ENCODE data around the gene DSC2. TPM values are rescaled to one million over a fixed set of nuclear protein-coding genes. Genes with fewer than 3 reads are reported as not detected.
"Not testable (repeated sequence)": the region's sequence is repeated elsewhere in the genome, so short reads cannot be mapped to it uniquely, and the experiment has no call there.

DSC2 gene
- total and polyA plus RNA-seq, 2 donors = 11.1 to 16.3 TPM

DNA sequence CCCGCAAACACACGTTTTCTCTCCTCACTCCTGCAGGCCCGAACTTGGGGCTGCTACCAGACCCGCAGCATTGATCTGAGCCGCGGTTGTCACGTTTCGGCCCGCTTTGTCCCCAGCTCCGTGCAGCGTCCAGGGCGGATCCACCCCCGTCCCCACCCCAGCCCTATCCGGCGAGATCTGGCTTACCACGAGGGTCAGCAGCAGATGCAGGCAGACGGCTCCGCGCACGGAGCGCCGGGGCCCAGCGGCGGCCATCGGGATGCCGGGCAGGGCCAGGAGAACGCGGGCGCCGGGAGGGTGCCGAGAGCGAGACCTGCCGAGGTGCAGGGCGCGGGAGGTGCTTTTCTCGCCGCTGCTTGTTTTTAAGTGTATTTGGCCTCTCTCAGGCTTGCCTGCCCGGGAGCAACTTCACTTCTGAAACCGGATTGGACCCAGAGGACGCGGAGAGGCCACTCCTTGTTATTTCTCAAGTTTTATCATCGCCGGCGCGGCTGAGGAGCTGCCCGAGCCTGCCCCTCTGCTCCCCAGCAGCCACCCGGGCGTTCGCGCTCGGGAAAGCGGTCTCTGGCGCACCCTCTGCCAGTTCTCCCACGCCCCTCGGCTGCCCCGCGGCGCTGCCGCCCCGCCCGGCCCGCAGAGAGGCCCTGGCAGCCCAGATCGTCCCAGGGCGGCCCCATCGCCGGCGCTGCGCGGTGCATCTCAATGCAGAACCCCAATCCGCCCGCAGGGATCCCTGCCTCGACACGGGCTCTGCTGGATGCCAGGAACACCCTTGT is 59.6 kb downstream of the DSC2 start, which contains the start of gene DSC3:
Gene DSC3 (minus strand): TSS at position 337 of the 776 bp plus-strand sequence. CDS start 82 bp downstream, at position 255.
- Histone ChIP-seq H3K27ac (ENCODE audit: low read depth in 1 of 2, low read length in 1 of 2) (peak within 1 kb of the TSS; percentile 55 to 82), H3K9me3 (ENCODE audit: control insufficient read depth in 2 of 2, insufficient read depth in 1 of 2, low read length in 1 of 2) (peaks cover 0 to 6% of the 10 kb centered on the region in 2 donors), H3K4me3 (ENCODE audit: low read length in 2 of 2) (peak within 1 kb of the TSS; percentile 29 to 33), H3K4me1 (ENCODE audit: control insufficient read depth in 2 of 2, insufficient read depth in 2 of 2, low read length in 2 of 2) (no peaks in the 10 kb centered on the region), H3K36me3 (ENCODE audit: control insufficient read depth in 2 of 2, insufficient read depth in 2 of 2, low read length in 1 of 2) (no peaks in the 10 kb centered on the region), H3K27me3 (ENCODE audit: control insufficient read depth in 2 of 2, insufficient read depth in 1 of 2, low read length in 1 of 2) (peaks cover 38 to 54% of the 10 kb centered on the region in 2 donors)
- 4% methylated on average over 73 of the region's 73 CpGs for WGBS
- DNase-seq (ENCODE audit: low read depth in 6 of 9, low spot score in 9 of 9) = no peak

DNA sequence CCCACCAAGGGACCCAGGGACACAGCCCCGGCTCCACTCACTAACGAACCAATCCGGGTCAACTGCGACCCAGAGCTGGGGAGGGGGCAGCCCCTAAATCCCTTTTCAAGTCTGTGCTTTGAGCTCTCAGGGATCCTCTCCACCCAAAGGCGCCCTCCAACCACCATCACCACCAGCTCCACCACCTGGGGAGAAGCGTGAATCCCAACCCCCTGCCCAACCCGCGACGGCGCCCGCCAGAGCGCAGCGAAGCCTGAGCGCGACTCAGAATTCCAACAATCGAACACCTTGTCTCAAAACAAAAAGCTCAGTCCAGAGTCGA is 60.2 kb downstream of the DSC2 start:
- peak overlapping the region; percentile 29 to 33 for H3K4me3 ChIP-seq (ENCODE audit: low read length in 2 of 2)
- no peaks in the 10 kb centered on the region for H3K36me3 ChIP-seq (ENCODE audit: control insufficient read depth in 2 of 2, insufficient read depth in 2 of 2, low read length in 1 of 2)
- WGBS = 6% methylated on average over 17 of the region's 17 CpGs
- H3K27me3 ChIP-seq (ENCODE audit: control insufficient read depth in 2 of 2, insufficient read depth in 1 of 2, low read length in 1 of 2) = peaks cover 38 to 54% of the 10 kb centered on the region in 2 donors
- DNase-seq (ENCODE audit: low read depth in 6 of 9, low spot score in 9 of 9) = no peak
- peak overlapping the region; percentile 55 to 82 for H3K27ac ChIP-seq (ENCODE audit: low read depth in 1 of 2, low read length in 1 of 2)
- H3K9me3 ChIP-seq (ENCODE audit: control insufficient read depth in 2 of 2, insufficient read depth in 1 of 2, low read length in 1 of 2) = peaks cover 0 to 6% of the 10 kb centered on the region in 2 donors
- H3K4me1 ChIP-seq (ENCODE audit: control insufficient read depth in 2 of 2, insufficient read depth in 2 of 2, low read length in 2 of 2) = no peaks in the 10 kb centered on the region

DNA sequence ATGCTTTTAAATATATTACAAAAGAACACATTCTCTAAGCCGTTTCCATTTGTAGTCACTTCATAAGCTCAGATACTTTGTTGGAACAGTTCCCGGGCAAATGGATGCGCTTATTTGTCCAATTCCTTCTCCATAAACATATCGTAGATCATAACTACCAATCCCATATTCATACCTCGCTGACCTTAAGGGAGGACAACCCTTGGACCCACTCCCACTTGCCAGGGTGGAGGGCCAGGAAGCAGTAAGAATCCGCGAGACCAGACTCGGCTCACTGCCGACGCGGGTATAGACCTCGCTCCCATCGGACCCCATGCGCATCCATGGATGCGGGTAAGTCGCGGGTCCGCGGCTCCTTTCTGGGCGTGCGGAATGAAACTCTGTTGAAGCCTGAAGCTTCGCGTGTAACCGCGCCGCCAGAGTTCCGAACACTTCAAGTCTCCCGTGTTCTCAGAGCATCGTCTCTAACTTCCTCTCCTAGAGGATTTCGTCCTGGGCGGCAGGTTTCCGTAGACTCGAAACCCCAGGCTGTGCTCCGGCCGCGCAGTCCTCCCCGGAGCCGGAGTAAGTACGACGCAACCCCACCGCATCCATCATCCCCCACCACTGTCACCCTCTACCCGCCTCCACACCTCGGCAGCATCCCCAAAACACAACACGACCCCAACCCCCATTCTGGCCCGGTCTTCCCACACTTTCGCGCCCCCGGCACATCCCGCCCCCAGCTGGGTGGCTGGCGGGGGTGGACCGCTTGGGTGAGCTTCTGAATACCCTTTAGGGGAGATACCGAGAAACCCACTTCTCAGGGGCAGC is 60.7 kb downstream of the DSC2 start:
- H3K27me3 ChIP-seq (ENCODE audit: control insufficient read depth in 2 of 2, insufficient read depth in 1 of 2, low read length in 1 of 2) = peaks cover 38 to 54% of the 10 kb centered on the region in 2 donors

DNA sequence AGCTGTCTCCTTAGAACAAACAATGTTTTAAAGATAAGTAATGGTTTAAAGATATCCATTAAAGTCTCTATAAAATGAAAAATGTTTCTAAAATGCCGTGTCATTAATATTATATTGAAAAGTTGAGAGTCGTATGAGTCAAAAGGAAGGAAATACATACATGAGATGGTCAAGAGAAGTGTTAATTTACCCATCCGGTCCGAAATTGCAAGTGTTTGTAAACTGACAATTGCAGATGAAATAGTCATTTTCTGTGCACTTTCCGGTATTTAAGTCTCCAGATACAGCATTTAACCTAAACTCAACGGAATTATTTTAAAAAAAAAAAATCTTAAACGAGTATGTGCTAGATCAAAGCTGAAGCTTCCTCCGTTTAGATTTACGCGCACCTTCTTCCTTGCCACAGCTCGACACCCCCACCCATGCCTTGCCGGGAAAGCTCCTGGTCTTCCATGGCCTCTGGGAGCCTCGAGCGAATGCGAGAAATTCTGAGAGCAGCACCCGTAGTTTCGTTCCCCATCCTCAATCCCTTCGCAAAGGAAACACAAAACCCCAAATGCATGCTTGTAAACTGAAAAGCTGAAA is 61.4 kb downstream of the DSC2 start:
- peak overlapping the region in 1 of 2 donors; percentile 29 for H3K4me3 ChIP-seq (ENCODE audit: low read length in 2 of 2)
- DNase-seq (ENCODE audit: low read depth in 6 of 9, low spot score in 9 of 9) = no peak
- peaks cover 38 to 54% of the 10 kb centered on the region in 2 donors for H3K27me3 ChIP-seq (ENCODE audit: control insufficient read depth in 2 of 2, insufficient read depth in 1 of 2, low read length in 1 of 2)
- H3K36me3 ChIP-seq (ENCODE audit: control insufficient read depth in 2 of 2, insufficient read depth in 2 of 2, low read length in 1 of 2) = no peaks in the 10 kb centered on the region
- H3K4me1 ChIP-seq (ENCODE audit: control insufficient read depth in 2 of 2, insufficient read depth in 2 of 2, low read length in 2 of 2) = no peaks in the 10 kb centered on the region
- H3K27ac ChIP-seq (ENCODE audit: low read depth in 1 of 2, low read length in 1 of 2) = no peak overlapping the region
- WGBS = 8% methylated on average over 18 of the region's 18 CpGs
- peaks cover 0 to 6% of the 10 kb centered on the region in 2 donors for H3K9me3 ChIP-seq (ENCODE audit: control insufficient read depth in 2 of 2, insufficient read depth in 1 of 2, low read length in 1 of 2)

More for the DNA sequence above, 60.7 kb downstream of the DSC2 start:
- peaks cover 0 to 6% of the 10 kb centered on the region in 2 donors for H3K9me3 ChIP-seq (ENCODE audit: control insufficient read depth in 2 of 2, insufficient read depth in 1 of 2, low read length in 1 of 2)
- no peaks in the 10 kb centered on the region for H3K4me1 ChIP-seq (ENCODE audit: control insufficient read depth in 2 of 2, insufficient read depth in 2 of 2, low read length in 2 of 2)
- peak overlapping the region; percentile 29 to 33 for H3K4me3 ChIP-seq (ENCODE audit: low read length in 2 of 2)
- H3K36me3 ChIP-seq (ENCODE audit: control insufficient read depth in 2 of 2, insufficient read depth in 2 of 2, low read length in 1 of 2) = no peaks in the 10 kb centered on the region
- DNase-seq (ENCODE audit: low read depth in 6 of 9, low spot score in 9 of 9) = no peak
- peak overlapping the region; percentile 55 to 66 for H3K27ac ChIP-seq (ENCODE audit: low read depth in 1 of 2, low read length in 1 of 2)
- 4% methylated on average over 52 of the region's 52 CpGs for WGBS

DNA sequence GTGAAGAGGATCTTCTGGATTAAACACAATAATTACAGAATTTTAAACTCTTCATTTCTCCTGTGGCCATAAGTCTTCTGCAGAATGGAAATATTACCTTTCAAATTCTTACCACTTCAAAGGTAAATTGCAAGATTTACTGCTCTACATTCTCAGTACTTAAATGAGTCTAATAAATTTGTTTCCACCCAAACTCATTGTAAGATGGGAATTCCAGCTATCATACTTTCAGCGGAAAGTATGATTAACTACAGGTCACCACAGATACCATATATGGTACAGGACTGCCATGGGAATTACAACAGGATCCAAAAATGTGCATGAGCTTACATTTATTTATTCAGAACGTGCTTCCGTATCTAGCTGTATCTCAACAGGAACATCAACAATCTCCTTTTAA is 62.8 kb downstream of the DSC2 start:
- 82% methylated on average over 3 of the region's 3 CpGs for WGBS
- H3K27me3 ChIP-seq (ENCODE audit: control insufficient read depth in 2 of 2, insufficient read depth in 1 of 2, low read length in 1 of 2) = peaks cover 37 to 51% of the 10 kb centered on the region in 2 donors
- H3K4me1 ChIP-seq (ENCODE audit: control insufficient read depth in 2 of 2, insufficient read depth in 2 of 2, low read length in 2 of 2) = no peaks in the 10 kb centered on the region
- no peak for DNase-seq (ENCODE audit: low read depth in 6 of 9, low spot score in 9 of 9)
- H3K9me3 ChIP-seq (ENCODE audit: control insufficient read depth in 2 of 2, insufficient read depth in 1 of 2, low read length in 1 of 2) = peaks cover 0 to 6% of the 10 kb centered on the region in 2 donors
- H3K27ac ChIP-seq (ENCODE audit: low read depth in 1 of 2, low read length in 1 of 2) = no peak overlapping the region
- H3K4me3 ChIP-seq (ENCODE audit: low read length in 2 of 2) = no peak overlapping the region
- H3K36me3 ChIP-seq (ENCODE audit: control insufficient read depth in 2 of 2, insufficient read depth in 2 of 2, low read length in 1 of 2) = no peaks in the 10 kb centered on the region

DNA sequence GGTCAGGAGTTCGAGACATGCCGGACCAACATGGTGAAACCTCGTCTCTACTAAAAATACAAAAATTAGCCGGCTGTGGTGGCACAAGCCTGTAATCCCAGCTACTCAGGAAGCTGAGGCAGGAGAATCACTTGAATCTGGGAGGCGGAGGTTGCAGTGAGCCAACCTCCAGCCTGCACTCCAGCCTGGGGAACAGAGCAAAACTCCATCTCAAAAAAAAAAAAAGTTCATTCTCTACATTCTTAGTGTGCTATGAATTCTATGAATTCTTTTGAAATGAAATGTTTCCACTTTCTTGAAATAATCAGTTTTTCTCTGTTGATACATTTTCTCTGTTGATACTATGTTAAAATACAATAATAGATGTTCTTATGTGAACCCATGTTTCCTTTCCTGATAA is 64.5 kb downstream of the DSC2 start:
- H3K27ac ChIP-seq (ENCODE audit: low read depth in 1 of 2, low read length in 1 of 2); H3K4me1 ChIP-seq (ENCODE audit: control insufficient read depth in 2 of 2, insufficient read depth in 2 of 2, low read length in 2 of 2); H3K4me3 ChIP-seq (ENCODE audit: low read length in 2 of 2); DNase-seq (ENCODE audit: low read depth in 6 of 9, low spot score in 9 of 9); H3K9me3 ChIP-seq (ENCODE audit: control insufficient read depth in 2 of 2, insufficient read depth in 1 of 2, low read length in 1 of 2); H3K36me3 ChIP-seq (ENCODE audit: control insufficient read depth in 2 of 2, insufficient read depth in 2 of 2, low read length in 1 of 2): not testable (repeated sequence)
- WGBS = 94% methylated on average over 5 of the region's 5 CpGs
- peaks cover 24 to 34% of the 10 kb centered on the region in 2 donors for H3K27me3 ChIP-seq (ENCODE audit: control insufficient read depth in 2 of 2, insufficient read depth in 1 of 2, low read length in 1 of 2)

DNA sequence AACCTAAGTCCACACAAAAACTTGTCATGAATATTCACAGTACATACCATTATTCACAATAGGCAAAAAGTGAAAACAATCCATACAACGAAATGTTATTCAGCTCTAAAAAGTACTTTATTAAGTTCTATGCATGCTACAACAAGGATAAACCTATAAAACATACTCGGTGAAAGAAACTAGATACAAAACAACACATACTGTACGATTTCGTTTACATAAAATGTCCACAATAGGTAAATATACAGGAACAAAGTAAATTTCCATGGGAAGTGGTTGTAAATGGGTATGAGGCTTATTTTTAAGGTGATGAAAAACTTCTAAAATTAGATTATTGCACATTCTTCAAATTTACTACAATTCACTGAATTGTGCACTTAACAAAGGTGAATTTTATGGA is 67.7 kb downstream of the DSC2 start:
- Histone ChIP-seq H3K27me3 (ENCODE audit: control insufficient read depth in 2 of 2, insufficient read depth in 1 of 2, low read length in 1 of 2) (peaks cover 0 to 4% of the 10 kb centered on the region in 2 donors), H3K4me1 (ENCODE audit: control insufficient read depth in 2 of 2, insufficient read depth in 2 of 2, low read length in 2 of 2) (no peaks in the 10 kb centered on the region), H3K9me3 (ENCODE audit: control insufficient read depth in 2 of 2, insufficient read depth in 1 of 2, low read length in 1 of 2) (no peaks in the 10 kb centered on the region), H3K36me3 (ENCODE audit: control insufficient read depth in 2 of 2, insufficient read depth in 2 of 2, low read length in 1 of 2) (no peaks in the 10 kb centered on the region), H3K4me3 (ENCODE audit: low read length in 2 of 2) (no peak overlapping the region), H3K27ac (ENCODE audit: low read depth in 1 of 2, low read length in 1 of 2) (no peak overlapping the region)
- WGBS = 94% methylated on average over 4 of the region's 4 CpGs
- DNase-seq (ENCODE audit: low read depth in 6 of 9, low spot score in 9 of 9) = no peak

DNA sequence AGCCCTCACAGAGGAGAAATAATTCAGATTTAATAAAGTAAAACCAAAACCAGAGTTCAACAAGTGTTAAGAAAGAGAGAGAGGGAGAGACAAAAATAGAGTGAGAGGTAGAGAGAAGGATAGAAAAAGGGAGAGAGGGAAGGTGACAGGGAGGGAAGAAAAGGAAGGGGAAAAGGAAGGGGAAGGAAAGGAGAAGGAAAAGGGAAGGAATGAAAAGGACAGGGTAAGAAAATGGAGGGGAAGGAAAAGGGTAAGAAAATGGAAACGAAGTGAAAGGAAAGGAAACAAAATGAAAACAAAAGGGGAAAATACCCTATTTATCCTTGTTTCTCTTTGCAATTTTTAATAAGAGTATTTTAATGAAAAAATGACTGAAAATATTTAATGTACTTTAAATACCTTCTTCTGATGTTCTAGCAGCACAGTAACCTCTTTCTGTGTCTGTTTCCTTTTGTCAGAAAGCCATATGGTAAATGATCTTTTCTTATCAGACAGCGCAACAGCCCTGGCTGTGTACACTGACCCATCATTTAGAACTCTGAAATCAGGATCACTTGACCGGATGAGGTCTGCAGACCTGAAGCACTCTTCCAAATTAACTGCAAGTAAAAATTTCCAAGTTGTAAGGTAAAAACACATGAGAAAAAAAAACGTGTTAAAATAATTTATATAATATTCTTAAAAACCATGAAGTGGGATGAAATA is 71.5 kb downstream of the DSC2 start:
- no peak for DNase-seq (ENCODE audit: low read depth in 6 of 9, low spot score in 9 of 9)
- H3K4me3 ChIP-seq (ENCODE audit: low read length in 2 of 2) = no peak overlapping the region
- H3K4me1 ChIP-seq (ENCODE audit: control insufficient read depth in 2 of 2, insufficient read depth in 2 of 2, low read length in 2 of 2) = no peaks in the 10 kb centered on the region
- H3K36me3 ChIP-seq (ENCODE audit: control insufficient read depth in 2 of 2, insufficient read depth in 2 of 2, low read length in 1 of 2) = no peaks in the 10 kb centered on the region
- H3K27ac ChIP-seq (ENCODE audit: low read depth in 1 of 2, low read length in 1 of 2) = no peak overlapping the region
- no peaks in the 10 kb centered on the region for H3K27me3 ChIP-seq (ENCODE audit: control insufficient read depth in 2 of 2, insufficient read depth in 1 of 2, low read length in 1 of 2)
- WGBS = 88% methylated on average over 4 of the region's 4 CpGs
- no peaks in the 10 kb centered on the region for H3K9me3 ChIP-seq (ENCODE audit: control insufficient read depth in 2 of 2, insufficient read depth in 1 of 2, low read length in 1 of 2)
